Tibial nerve (tissue), 3 donors: ENCODE data around the gene CSE1L.
"Not testable (repeated sequence)": the region's sequence is repeated elsewhere in the genome, so short reads cannot be mapped to it uniquely, and the experiment has no call there.

Experiments
- POLR2A ChIP-seq, 2 donors: fragments of 450-650 bp; IDR thresholded peaks; one replicate each; pipeline ENCODE4 v1.6.1; 2017; ENCODE audit warnings: antibody characterized with exemption in 2 of 2, mild to moderate bottlenecking in 2 of 2, moderate library complexity in 2 of 2
- TF ChIP-seq, protein P1 (sequence below), 5 experiments: fragments of 200-600 bp in 3 of 5; fragments of 450-650 bp in 2 of 5; sonication (generic) in 3 of 5; IDR thresholded peaks; one replicate each; pipeline ENCODE4 v1.5.1; 2016 to 2019; ENCODE audit warnings: antibody characterized with exemption in 5 of 5, mild to moderate bottlenecking in 3 of 5, moderate library complexity in 2 of 5

DNA sequence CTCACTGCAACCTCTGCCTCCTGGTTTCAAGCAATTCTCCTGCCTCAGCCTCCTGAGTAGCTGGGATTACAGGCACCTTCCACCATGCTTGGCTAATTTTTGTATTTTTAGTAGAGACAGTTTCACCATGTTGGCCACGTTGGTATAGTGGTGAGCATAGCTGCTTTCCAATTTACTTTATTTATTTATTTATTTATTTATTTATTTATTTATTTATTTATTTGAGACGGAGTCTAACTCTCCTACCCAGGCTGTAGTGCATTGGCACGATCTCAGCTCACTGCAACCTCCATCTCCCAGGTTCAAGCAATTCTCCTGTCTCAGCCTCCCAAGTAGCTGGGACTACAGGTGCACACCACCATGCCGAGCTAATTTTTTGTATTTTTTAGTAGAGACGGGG, 54.2 kb downstream of the CSE1L start:
- TF ChIP-seq, protein P1, sequence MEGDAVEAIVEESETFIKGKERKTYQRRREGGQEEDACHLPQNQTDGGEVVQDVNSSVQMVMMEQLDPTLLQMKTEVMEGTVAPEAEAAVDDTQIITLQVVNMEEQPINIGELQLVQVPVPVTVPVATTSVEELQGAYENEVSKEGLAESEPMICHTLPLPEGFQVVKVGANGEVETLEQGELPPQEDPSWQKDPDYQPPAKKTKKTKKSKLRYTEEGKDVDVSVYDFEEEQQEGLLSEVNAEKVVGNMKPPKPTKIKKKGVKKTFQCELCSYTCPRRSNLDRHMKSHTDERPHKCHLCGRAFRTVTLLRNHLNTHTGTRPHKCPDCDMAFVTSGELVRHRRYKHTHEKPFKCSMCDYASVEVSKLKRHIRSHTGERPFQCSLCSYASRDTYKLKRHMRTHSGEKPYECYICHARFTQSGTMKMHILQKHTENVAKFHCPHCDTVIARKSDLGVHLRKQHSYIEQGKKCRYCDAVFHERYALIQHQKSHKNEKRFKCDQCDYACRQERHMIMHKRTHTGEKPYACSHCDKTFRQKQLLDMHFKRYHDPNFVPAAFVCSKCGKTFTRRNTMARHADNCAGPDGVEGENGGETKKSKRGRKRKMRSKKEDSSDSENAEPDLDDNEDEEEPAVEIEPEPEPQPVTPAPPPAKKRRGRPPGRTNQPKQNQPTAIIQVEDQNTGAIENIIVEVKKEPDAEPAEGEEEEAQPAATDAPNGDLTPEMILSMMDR (IDR thresholded peaks at IDR 0.05), result not testable (repeated sequence)
- not testable (repeated sequence) for TF ChIP-seq POLR2A (IDR thresholded peaks at IDR 0.05)
